ENCODE results near the gene CYP1B1. TPM values are rescaled to one million over a fixed set of nuclear protein-coding genes. Genes with fewer than 3 reads are reported as not detected.

CYP1B1 gene
- total RNA-seq, 1 experiment from 2014 or later, result 36.3 TPM

DNA sequence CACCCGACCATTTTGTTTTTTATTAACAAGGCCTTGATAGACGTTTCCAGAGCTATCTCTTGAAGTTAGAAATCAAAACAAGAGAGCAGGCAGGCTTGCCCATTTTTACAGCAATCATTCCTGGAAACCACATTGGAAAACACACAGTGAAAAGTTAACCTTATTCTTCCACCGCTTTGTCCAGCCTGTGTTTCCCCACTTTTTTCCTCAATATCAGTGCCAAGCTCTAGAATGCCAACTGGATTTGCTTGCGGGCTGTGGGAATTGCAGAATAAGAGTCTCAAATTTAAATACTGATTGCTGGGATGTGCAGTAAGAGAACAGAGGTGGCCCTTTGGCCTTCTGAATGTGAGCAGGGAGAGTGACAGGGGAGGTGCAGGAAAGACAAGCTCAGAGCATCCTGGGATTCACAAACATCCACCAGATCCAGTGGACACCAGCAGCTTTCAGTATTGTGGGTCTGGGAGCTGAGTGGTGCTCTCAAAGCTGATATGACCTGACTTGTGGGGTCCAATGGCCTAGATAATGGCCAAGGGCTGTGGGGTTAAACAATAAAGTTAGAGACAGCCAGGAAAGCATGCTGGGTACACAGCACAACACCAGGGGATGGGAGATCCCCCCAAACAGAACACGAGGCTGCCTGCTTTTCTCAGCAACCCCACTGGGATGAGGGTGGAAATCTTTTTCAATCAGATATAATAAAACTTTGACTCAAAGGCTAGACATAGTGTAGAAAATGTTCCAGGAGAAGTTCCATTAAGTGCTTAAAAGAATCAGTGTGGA is 15.5 kb downstream of the CYP1B1 start:
- TF ChIP-seq CTCF (conservative IDR thresholded peaks at IDR 0.05) (no peak), EZH2 (IDR thresholded peaks at IDR 0.05; ENCODE audit: low read depth) (no peak)
- no peaks in the 10 kb centered on the region for H3K9me3 ChIP-seq (ENCODE audit: insufficient read depth, low read depth)
- intact Hi-C loops (cut with micrococcal nuclease; ENCODE audit: unreplicated experiment), result no loop called here
- H4K20me1 ChIP-seq (ENCODE audit: insufficient read depth), result no peaks in the 10 kb centered on the region
- peaks cover 2% of the 10 kb centered on the region; the same call in 1 of the 2 replicates for H3F3A ChIP-seq (ENCODE audit: insufficient read depth, low read depth)
- H3K36me3 ChIP-seq (ENCODE audit: low read depth), result no peaks in the 10 kb centered on the region
- peaks cover 12% of the 10 kb centered on the region for H3K4me1 ChIP-seq (replicated peaks; ENCODE audit: insufficient read depth)
- BruUV-seq (replicated peaks), result no TSS peak
- no peak overlapping the region for H3K27ac ChIP-seq
- no peaks in the 10 kb centered on the region for H3K27me3 ChIP-seq (ENCODE audit: insufficient read depth, low read depth)
- ChIA-PET POLR2A (ENCODE audit: unreplicated experiment) (no interaction called here), CTCF (interaction anchor here (0.6 to 0.7 kb wide), 2 partner anchors 477 to 1287 kb away, joined by 3 to 4 read pairs; no protein-coding TSS in a partner anchor)
- H2AFZ ChIP-seq, result no peak overlapping the region
- DNase-seq, result no peak
- no peaks in the 10 kb centered on the region for H3K79me2 ChIP-seq (ENCODE audit: low read depth)
- H3K4me3 ChIP-seq, result no peak overlapping the region
- H3K4me2 ChIP-seq, result no peak overlapping the region
- no peaks in the 10 kb centered on the region for H3K9me2 ChIP-seq (ENCODE audit: insufficient read depth)

GRCh38 chr2:38057651-38058410 is 18.1 kb downstream of the CYP1B1 start:
- ChIA-PET POLR2A (ENCODE audit: unreplicated experiment) (no interaction called here), CTCF (interaction anchor here (0.5 kb wide), 1 partner anchor 217 kb away, joined by 18 read pairs; no protein-coding TSS in a partner anchor)
- Histone ChIP-seq H2AFZ (peak overlapping the region; percentile 1; the same call in 1 of the 2 replicates), H3K27ac (peak overlapping the region; percentile 11), H3K27me3 (ENCODE audit: insufficient read depth, low read depth) (no peaks in the 10 kb centered on the region), H3K79me2 (ENCODE audit: low read depth) (no peaks in the 10 kb centered on the region), H3K4me2 (peak overlapping the region; percentile 41), H3K9me2 (ENCODE audit: insufficient read depth) (no peaks in the 10 kb centered on the region), H3K4me3 (no peak overlapping the region), H3F3A (ENCODE audit: insufficient read depth, low read depth) (no peaks in the 10 kb centered on the region; the same call in 1 of the 2 replicates), H3K4me1 (replicated peaks; ENCODE audit: insufficient read depth) (peaks cover 12% of the 10 kb centered on the region), H3K9me3 (ENCODE audit: insufficient read depth, low read depth) (no peaks in the 10 kb centered on the region), H4K20me1 (ENCODE audit: insufficient read depth) (no peaks in the 10 kb centered on the region), H3K36me3 (ENCODE audit: low read depth) (no peaks in the 10 kb centered on the region)
- TF ChIP-seq CTCF (conservative IDR thresholded peaks at IDR 0.05) (no peak), EZH2 (IDR thresholded peaks at IDR 0.05; ENCODE audit: low read depth) (no peak)
- intact Hi-C loops (cut with micrococcal nuclease; ENCODE audit: unreplicated experiment), result no loop called here
- BruUV-seq (replicated peaks), result no TSS peak
- DNase-seq, result peak in 1 of 2 experiments; percentile 57

DNA sequence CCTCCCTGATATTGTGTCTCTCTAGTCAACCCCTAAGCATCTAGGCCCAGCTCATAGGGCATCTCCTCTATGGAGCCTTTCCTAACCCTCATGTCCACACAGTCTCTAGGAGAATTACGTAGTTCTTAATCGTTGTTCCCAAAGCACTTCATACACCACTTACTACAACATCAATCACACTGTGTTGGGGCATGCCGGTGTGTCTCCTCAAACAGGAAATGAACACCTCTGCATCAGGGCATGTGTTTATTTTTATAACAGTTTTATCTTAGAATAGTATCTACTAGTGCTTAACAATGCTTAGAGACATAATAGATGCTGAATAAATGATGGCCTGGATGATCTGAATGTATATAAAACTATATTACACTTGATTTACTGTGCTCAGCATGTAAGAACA is 19.7 kb downstream of the CYP1B1 start:
- CTCF ChIA-PET, result no interaction called here
- no peak overlapping the region for H2AFZ ChIP-seq
- DNase-seq, result no peak

More for the DNA sequence above, 19.7 kb downstream of the CYP1B1 start:
- BruUV-seq (replicated peaks), result no TSS peak
- POLR2A ChIA-PET (ENCODE audit: unreplicated experiment), result no interaction called here
- Histone ChIP-seq H3K27ac (no peak overlapping the region), H3K4me2 (no peak overlapping the region), H3K27me3 (ENCODE audit: insufficient read depth, low read depth) (no peaks in the 10 kb centered on the region), H3K4me1 (replicated peaks; ENCODE audit: insufficient read depth) (peaks cover 12% of the 10 kb centered on the region), H3K9me2 (ENCODE audit: insufficient read depth) (no peaks in the 10 kb centered on the region), H4K20me1 (ENCODE audit: insufficient read depth) (no peaks in the 10 kb centered on the region), H3K36me3 (ENCODE audit: low read depth) (no peaks in the 10 kb centered on the region), H3K79me2 (ENCODE audit: low read depth) (no peaks in the 10 kb centered on the region), H3K4me3 (no peak overlapping the region), H3K9me3 (ENCODE audit: insufficient read depth, low read depth) (no peaks in the 10 kb centered on the region), H3F3A (ENCODE audit: insufficient read depth, low read depth) (no peaks in the 10 kb centered on the region)
- intact Hi-C loops (cut with micrococcal nuclease; ENCODE audit: unreplicated experiment), result no loop called here
- TF ChIP-seq EZH2 (IDR thresholded peaks at IDR 0.05; ENCODE audit: low read depth), result no peak
- no peak for TF ChIP-seq CTCF (conservative IDR thresholded peaks at IDR 0.05)
